GM12873 (cell line): Measurements from ENCODE around the gene MMS19.

Experiments
- CTCF ChIP-seq: IDR thresholded peaks from 2 replicates; pipeline ENCODE4 v1.5.1; 2012; ENCODE audit warnings: low read depth, mild to moderate bottlenecking, moderate library complexity, low read length, control low read depth; ENCODE audit not compliant: insufficient read depth; ENCODE audit errors: missing control alignments

The MMS19 gene

GRCh38 chr10:97465982-97466381, 32.2 kb downstream of the MMS19 start:
- TF ChIP-seq CTCF, result no peak

DNA sequence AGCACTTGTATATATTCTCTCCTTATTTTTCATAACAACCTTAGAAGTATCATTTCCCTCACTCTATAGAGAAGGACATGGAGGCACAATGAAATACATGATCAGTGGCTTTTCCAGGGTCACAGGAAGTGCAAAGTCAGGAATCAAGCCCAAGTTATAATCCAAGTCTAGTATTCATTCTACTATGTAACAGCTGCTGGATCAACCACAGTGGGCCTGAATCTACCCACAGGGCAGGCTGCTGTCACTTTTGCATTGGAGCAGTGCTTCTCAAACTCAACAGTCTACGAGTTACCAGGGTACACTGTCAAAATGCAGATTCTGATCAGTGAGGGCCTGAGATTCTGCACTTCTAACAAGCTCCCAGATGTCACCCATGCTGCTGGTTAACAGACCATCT, 34.0 kb downstream of the MMS19 start:
- no peak for TF ChIP-seq CTCF

DNA sequence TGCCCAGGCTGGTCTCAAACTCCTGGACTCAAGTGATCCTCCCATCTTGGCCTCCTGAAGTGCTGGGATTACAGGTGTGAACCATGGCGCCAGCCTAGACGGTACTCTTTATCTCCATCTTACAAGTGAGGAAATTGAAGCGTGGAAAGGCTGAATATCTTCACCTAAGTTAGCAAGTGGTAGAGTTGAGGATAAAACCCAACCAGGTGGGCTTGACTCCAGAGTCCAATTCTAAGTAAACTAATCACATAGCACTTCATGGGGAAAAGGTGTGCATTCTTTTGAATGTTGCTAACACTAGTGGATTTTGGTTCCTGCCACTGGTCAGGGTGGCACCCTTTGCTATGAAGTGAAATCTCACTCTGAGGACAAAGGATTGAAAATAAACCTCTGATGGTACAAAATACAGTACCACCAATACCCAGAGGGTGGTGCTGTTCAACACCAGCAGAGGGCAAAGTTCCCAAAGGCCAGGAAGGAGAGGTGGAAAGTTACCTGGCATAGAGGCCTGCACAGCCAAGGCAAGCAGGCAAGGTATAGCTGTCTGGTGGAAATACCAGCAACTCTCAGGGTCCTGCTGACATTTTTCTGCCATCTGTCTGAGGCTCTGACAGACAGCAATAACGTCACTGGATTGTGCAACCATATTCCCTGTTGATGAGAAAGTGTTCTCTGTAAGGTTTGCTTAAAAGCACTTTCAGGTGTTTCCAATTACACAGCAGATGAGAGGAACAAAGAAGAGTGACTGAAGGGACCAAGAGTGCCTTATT, 34.7 kb downstream of the MMS19 start:
- peak; percentile 86 for TF ChIP-seq CTCF

- TF ChIP-seq CTCF, result no peak
Observed at GRCh38 chr10:97462309-97462708, 35.9 kb downstream of the MMS19 start.

- no peak for TF ChIP-seq CTCF
Observed at GRCh38 chr10:97459933-97460332, 38.3 kb downstream of the MMS19 start.

DNA sequence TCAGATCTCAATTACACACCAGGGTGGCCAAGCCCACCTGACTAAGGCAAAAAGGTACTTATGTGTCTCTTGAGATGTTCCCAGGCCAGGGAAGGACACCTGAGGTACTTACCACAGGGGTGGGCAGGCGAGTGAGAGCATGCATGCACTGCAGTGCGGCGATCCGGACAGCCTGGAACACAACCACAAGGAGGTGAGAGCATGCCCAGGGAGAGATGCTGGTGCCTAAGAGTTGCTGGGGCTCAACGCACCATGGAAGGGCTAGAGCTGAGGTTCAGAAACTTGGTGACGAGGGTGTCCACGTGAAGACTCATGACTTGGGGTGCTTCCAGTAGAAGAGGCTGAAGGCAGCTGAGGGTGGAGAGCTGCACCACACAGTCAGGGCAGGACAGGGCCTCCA, 39.1 kb downstream of the MMS19 start:
- no peak for TF ChIP-seq CTCF

GRCh38 chr10:97456686-97457065, 41.5 kb downstream of the MMS19 start:
- no peak for TF ChIP-seq CTCF
